HG02571 (cell line): ENCODE data around the gene DCDC2C.
"Not testable (repeated sequence)": the region's sequence is repeated elsewhere in the genome, so short reads cannot be mapped to it uniquely, and the experiment has no call there.

Experiments
- ATAC-seq: cut with Tn5 transposase; IDR thresholded peaks from one replicate; pipeline ENCODE4 v1.9.1; 2021; ENCODE audit warnings: mild to moderate bottlenecking, moderate library complexity; ENCODE audit not compliant: unreplicated experiment

The DCDC2C gene

GRCh38 chr2:3814706-3815245 is 111.4 kb downstream of the DCDC2C start:
- ATAC-seq = no peak

- ATAC-seq = not testable (repeated sequence)
These were observed 113.8 kb downstream of the DCDC2C start for GRCh38 chr2:3817144-3817543.

- ATAC-seq = no peak
These were observed 120.4 kb downstream of the DCDC2C start for GRCh38 chr2:3823748-3824147.

GRCh38 chr2:3827673-3828575 is 124.5 kb downstream of the DCDC2C start:
- no peak for ATAC-seq

GRCh38 chr2:3830796-3831195 is 127.4 kb downstream of the DCDC2C start:
- ATAC-seq = no peak

GRCh38 chr2:3837086-3837485 is 133.7 kb downstream of the DCDC2C start:
- no peak for ATAC-seq

GRCh38 chr2:3838348-3838747 is 135.0 kb downstream of the DCDC2C start:
- no peak for ATAC-seq

- no peak for ATAC-seq
These were observed 136.1 kb downstream of the DCDC2C start for GRCh38 chr2:3839476-3839875.

GRCh38 chr2:3840611-3841155 is 137.3 kb downstream of the DCDC2C start:
- no peak for ATAC-seq

GRCh38 chr2:3847397-3848052 is 144.2 kb downstream of the DCDC2C start:
- no peak for ATAC-seq

GRCh38 chr2:3848776-3849175 is 145.4 kb downstream of the DCDC2C start:
- no peak for ATAC-seq

- no peak for ATAC-seq
These were observed 145.8 kb downstream of the DCDC2C start for GRCh38 chr2:3849213-3849612.

- no peak for ATAC-seq
These were observed 154.2 kb downstream of the DCDC2C start for GRCh38 chr2:3857576-3857975.

GRCh38 chr2:3864943-3865865 is 161.8 kb downstream of the DCDC2C start:
- no peak for ATAC-seq

- no peak for ATAC-seq
These were observed 164.1 kb downstream of the DCDC2C start for GRCh38 chr2:3867469-3867868.

- no peak for ATAC-seq
These were observed 164.8 kb downstream of the DCDC2C start for GRCh38 chr2:3868012-3868805.

GRCh38 chr2:3870222-3870621 is 166.8 kb downstream of the DCDC2C start:
- ATAC-seq = no peak

- ATAC-seq = no peak
These were observed 167.6 kb downstream of the DCDC2C start for GRCh38 chr2:3871002-3871401.

- no peak for ATAC-seq
These were observed 169.1 kb downstream of the DCDC2C start for GRCh38 chr2:3872451-3872850.

GRCh38 chr2:3873899-3874298 is 170.5 kb downstream of the DCDC2C start:
- no peak for ATAC-seq
